ENCODE measurements around the gene LMTK2.

Gene LMTK2

GRCh38 chr7:98123365-98123696 lies 16.7 kb downstream of the LMTK2 start:
- Histone ChIP-seq H3K9me3 (no peaks in the 10 kb centered on the region), H3K27me3 (no peaks in the 10 kb centered on the region), H3K36me3 (no peaks in the 10 kb centered on the region), H3K4me3 (ENCODE audit: low read depth in 1 of 2, low read length in 1 of 2) (no peak overlapping the region), H3K27ac (peak overlapping the region; percentile 47), H3K4me1 (ENCODE audit: control insufficient read depth in 1 of 2, insufficient read depth in 1 of 2, low read depth in 1 of 2, low read length in 1 of 2) (peaks cover 63 to 64% of the 10 kb centered on the region in 2 experiments)
- TF ChIP-seq CTCF (IDR thresholded peaks at IDR 0.05): no peak

DNA sequence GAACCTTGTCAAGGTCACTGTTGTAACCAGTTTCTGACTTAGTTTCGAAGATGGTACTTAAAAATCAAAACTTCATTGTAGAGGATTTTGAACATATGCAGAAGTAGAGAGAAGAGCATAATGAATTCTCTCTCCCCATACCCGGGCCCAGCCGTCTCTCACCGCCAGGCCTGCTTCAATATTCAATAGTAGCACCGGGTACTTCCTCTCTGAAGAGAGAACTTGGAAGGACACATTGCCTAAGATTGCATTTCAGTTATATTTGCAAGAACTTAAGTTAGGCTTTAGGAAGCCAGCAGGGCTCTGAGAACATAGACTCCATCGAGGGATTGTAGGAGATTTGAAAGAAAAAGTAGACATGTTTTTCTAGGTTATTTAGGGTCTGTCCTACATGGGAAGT lies 19.1 kb downstream of the LMTK2 start:
- Histone ChIP-seq H3K36me3 (no peaks in the 10 kb centered on the region), H3K4me3 (ENCODE audit: low read depth in 1 of 2, low read length in 1 of 2) (peak overlapping the region; percentile 44 to 47), H3K4me1 (ENCODE audit: control insufficient read depth in 1 of 2, insufficient read depth in 1 of 2, low read depth in 1 of 2, low read length in 1 of 2) (peaks cover 87% of the 10 kb centered on the region in 2 experiments), H3K9me3 (no peaks in the 10 kb centered on the region), H3K27ac (peak overlapping the region; percentile 84), H3K27me3 (no peaks in the 10 kb centered on the region)
- peak; percentile 8 for TF ChIP-seq CTCF (IDR thresholded peaks at IDR 0.05)

DNA sequence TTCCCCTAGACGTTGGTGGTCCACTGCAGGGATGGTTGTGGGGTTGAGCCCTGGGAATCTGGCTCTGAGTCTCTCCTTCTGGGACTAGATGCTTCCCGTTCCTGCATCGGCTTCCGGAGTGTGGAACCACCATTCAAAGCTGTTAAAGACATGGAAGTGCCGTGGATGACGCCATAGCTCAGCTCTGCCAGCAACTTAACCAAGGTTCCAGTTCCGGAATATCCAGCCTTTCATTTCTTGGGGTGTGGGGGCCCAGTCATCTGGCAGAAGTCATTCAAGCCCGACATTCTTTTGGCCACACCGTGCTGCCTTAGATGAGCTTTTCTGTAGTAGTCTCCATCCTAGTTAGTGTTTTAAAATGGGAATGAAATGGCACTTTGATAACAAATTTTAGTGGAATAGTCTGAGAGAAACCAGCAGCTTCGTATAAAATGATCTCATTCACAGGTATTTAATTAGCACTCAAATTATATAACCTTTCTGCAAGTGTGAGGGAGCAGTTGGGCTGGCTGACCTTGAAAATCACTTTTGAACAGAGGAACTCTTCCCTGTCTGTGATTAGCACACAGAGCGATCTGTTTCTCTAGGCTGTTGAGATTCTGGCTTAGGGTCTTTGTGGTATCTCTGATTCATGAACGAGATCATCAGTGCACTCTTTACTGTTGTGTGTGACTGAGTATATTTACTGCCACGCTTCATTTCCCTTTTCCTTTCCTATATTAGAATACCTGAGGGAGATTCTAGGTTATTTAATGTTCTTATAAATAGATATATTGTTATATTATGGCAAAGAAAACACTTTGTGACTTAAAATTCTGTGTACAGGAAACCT lies 19.9 kb downstream of the LMTK2 start:
- H3K4me1 ChIP-seq (ENCODE audit: control insufficient read depth in 1 of 2, insufficient read depth in 1 of 2, low read depth in 1 of 2, low read length in 1 of 2): peaks cover 95% of the 10 kb centered on the region in 2 experiments
- H3K36me3 ChIP-seq: no peaks in the 10 kb centered on the region
- H3K4me3 ChIP-seq (ENCODE audit: low read depth in 1 of 2, low read length in 1 of 2): peak overlapping the region; percentile 44 to 47
- no peaks in the 10 kb centered on the region for H3K9me3 ChIP-seq
- TF ChIP-seq CTCF (IDR thresholded peaks at IDR 0.05): no peak
- H3K27me3 ChIP-seq: no peaks in the 10 kb centered on the region
- H3K27ac ChIP-seq: peak overlapping the region; percentile 84

- peaks cover 98 to 99% of the 10 kb centered on the region in 2 experiments for H3K4me1 ChIP-seq (ENCODE audit: control insufficient read depth in 1 of 2, insufficient read depth in 1 of 2, low read depth in 1 of 2, low read length in 1 of 2)
- no peaks in the 10 kb centered on the region for H3K36me3 ChIP-seq
- peak overlapping the region; percentile 36 for H3K27ac ChIP-seq
- no peaks in the 10 kb centered on the region for H3K9me3 ChIP-seq
- TF ChIP-seq CTCF (IDR thresholded peaks at IDR 0.05): no peak
- H3K27me3 ChIP-seq: no peaks in the 10 kb centered on the region
- H3K4me3 ChIP-seq (ENCODE audit: low read depth in 1 of 2, low read length in 1 of 2): no peak overlapping the region
Measured at GRCh38 chr7:98128346-98128745, 21.7 kb downstream of the LMTK2 start.

- TF ChIP-seq CTCF (IDR thresholded peaks at IDR 0.05): no peak
- Histone ChIP-seq H3K4me3 (ENCODE audit: low read depth in 1 of 2, low read length in 1 of 2) (peak overlapping the region; percentile 51 to 54), H3K27me3 (no peaks in the 10 kb centered on the region), H3K4me1 (ENCODE audit: control insufficient read depth in 1 of 2, insufficient read depth in 1 of 2, low read depth in 1 of 2, low read length in 1 of 2) (peaks cover 98 to 99% of the 10 kb centered on the region in 2 experiments), H3K27ac (peak overlapping the region; percentile 93), H3K9me3 (no peaks in the 10 kb centered on the region), H3K36me3 (no peaks in the 10 kb centered on the region)
Measured at GRCh38 chr7:98130959-98131358, 24.3 kb downstream of the LMTK2 start.
